ENCODE data around the gene XRCC4. TPM values are rescaled to one million over a fixed set of nuclear protein-coding genes. Genes with fewer than 3 reads are reported as not detected.

The XRCC4 gene
- total and polyA plus RNA-seq, 9 donors = 1.5 to 4.7 (median 3.2) TPM

DNA sequence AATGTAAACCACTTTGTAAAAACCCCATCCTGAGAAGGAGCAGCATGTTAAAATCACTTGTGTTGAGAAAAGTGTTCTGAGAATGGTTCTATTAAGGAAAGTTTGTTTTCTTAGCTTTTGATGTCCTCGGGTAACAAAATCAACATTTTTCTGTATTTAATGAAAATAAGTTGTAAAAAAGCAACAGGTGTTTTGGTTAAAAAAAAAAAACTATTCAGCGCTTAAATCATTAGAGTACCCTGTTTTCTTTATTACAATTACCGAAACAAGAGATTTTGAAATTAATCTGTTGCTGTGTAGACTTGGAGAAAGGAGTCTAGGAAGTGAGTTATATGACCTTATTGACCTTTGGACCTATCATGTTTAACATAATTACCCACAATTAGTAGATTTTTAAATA is 167.7 kb downstream of the XRCC4 start:
- WGBS, 3 donors = 48 to 78% (median 57%) methylated on average over 3 of the region's 3 CpGs
- Histone ChIP-seq H3K36me3 (no peaks in the 10 kb centered on the region), H3K4me1 (ENCODE audit: insufficient read depth) (no peaks in the 10 kb centered on the region), H3K9me3 (no peaks in the 10 kb centered on the region), H3K27me3 (no peaks in the 10 kb centered on the region), H3K4me3 (no peak overlapping the region), H3K27ac (no peak overlapping the region)
- DNase-seq = no peak
- TF ChIP-seq EP300 (IDR thresholded peaks at IDR 0.05) (no peak), POLR2A (IDR thresholded peaks at IDR 0.05) (no peak)
- TF ChIP-seq, protein P1, sequence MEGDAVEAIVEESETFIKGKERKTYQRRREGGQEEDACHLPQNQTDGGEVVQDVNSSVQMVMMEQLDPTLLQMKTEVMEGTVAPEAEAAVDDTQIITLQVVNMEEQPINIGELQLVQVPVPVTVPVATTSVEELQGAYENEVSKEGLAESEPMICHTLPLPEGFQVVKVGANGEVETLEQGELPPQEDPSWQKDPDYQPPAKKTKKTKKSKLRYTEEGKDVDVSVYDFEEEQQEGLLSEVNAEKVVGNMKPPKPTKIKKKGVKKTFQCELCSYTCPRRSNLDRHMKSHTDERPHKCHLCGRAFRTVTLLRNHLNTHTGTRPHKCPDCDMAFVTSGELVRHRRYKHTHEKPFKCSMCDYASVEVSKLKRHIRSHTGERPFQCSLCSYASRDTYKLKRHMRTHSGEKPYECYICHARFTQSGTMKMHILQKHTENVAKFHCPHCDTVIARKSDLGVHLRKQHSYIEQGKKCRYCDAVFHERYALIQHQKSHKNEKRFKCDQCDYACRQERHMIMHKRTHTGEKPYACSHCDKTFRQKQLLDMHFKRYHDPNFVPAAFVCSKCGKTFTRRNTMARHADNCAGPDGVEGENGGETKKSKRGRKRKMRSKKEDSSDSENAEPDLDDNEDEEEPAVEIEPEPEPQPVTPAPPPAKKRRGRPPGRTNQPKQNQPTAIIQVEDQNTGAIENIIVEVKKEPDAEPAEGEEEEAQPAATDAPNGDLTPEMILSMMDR (IDR thresholded peaks at IDR 0.05) = no peak
- intact Hi-C loops (cut with DNase I) = no loop called here

DNA sequence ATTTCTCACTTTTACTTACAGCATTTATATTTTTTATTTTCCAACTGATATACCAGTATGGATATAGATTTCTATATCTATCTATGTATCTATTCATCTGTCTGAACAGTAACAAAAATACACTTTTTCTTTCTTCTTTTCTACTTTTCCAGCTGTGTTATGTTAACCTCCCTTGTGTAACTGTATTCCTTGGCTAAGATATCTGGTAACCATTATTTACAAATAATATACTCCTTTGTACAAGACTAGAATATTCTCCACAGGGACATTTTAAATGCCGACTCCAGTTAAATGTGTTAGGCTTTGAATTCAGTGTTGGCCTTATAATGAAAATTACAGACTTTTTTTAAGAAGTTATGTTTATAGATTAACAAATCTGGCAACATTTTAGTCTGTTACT is 168.7 kb downstream of the XRCC4 start:
- WGBS, 3 donors = 12 to 26% (median 21%) methylated on average over 1 of the region's 1 CpG
- intact Hi-C loops (cut with DNase I) = no loop called here
- TF ChIP-seq POLR2A (IDR thresholded peaks at IDR 0.05) (no peak), EP300 (IDR thresholded peaks at IDR 0.05) (no peak)
- TF ChIP-seq, protein P1 (IDR thresholded peaks at IDR 0.05) = no peak
- H3K4me1 ChIP-seq (ENCODE audit: insufficient read depth) = no peaks in the 10 kb centered on the region
- no peaks in the 10 kb centered on the region for H3K27me3 ChIP-seq
- no peaks in the 10 kb centered on the region for H3K36me3 ChIP-seq
- no peaks in the 10 kb centered on the region for H3K9me3 ChIP-seq
- H3K27ac ChIP-seq = no peak overlapping the region
- DNase-seq = no peak
- H3K4me3 ChIP-seq = no peak overlapping the region

DNA sequence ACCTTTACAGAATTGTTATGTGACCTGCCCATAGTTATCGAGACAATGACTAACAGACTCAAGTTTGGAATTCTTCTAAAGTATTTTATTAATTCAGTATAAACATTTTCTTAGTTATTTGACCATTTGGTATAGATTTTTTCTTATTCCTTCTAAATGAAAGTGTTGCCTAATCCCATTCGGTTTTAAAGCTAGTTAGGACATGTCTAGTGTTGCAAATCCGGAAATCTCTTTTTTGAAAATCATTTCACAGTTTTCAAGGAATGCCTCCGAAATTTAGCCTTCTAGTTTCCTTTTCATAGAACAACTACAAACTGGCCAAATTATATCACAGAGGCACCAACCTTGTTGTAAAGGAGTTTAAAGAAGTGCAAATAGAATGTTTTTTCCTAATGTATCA is 171.8 kb downstream of the XRCC4 start:
- no peak for TF ChIP-seq EP300 (IDR thresholded peaks at IDR 0.05)
- TF ChIP-seq, protein P1 (IDR thresholded peaks at IDR 0.05) = no peak
- TF ChIP-seq POLR2A (IDR thresholded peaks at IDR 0.05) = no peak
- DNase-seq = no peak
- WGBS, 3 donors = 78 to 87% (median 79%) methylated on average over 4 of the region's 4 CpGs
- Histone ChIP-seq H3K4me1 (ENCODE audit: insufficient read depth) (no peaks in the 10 kb centered on the region), H3K36me3 (no peaks in the 10 kb centered on the region), H3K9me3 (no peaks in the 10 kb centered on the region), H3K27ac (no peak overlapping the region), H3K27me3 (no peaks in the 10 kb centered on the region), H3K4me3 (no peak overlapping the region)
- intact Hi-C loops (cut with DNase I) = no loop called here

DNA sequence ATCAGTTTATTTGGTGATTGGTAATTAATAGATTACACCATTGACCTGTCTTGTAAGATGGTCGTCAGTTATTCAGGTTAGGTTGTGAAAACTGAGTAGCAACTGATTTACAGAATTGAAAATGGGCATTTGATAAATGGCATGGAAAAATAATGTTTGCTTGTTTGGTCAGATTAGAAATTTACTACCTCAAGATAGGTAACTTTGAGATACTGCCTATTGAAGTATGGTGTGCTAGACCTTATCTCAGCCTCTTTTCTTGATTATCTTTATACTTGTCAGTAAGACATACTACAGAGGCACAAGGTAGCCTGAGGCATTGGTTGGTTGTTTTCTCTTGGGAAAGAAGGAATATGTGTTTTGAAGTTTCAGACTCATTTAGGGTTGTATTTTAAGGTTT is 174.5 kb downstream of the XRCC4 start:
- DNase-seq = no peak
- Histone ChIP-seq H3K27me3 (no peaks in the 10 kb centered on the region), H3K4me1 (ENCODE audit: insufficient read depth) (no peaks in the 10 kb centered on the region), H3K36me3 (no peaks in the 10 kb centered on the region), H3K27ac (no peak overlapping the region), H3K9me3 (no peaks in the 10 kb centered on the region), H3K4me3 (no peak overlapping the region)
- WGBS, 3 donors = 85 to 95% (median 92%) methylated on average over 1 of the region's 1 CpG
- intact Hi-C loops (cut with DNase I) = no loop called here
- TF ChIP-seq EP300 (IDR thresholded peaks at IDR 0.05) (no peak), POLR2A (IDR thresholded peaks at IDR 0.05) (no peak)
- TF ChIP-seq, protein P1 (IDR thresholded peaks at IDR 0.05) = no peak

DNA sequence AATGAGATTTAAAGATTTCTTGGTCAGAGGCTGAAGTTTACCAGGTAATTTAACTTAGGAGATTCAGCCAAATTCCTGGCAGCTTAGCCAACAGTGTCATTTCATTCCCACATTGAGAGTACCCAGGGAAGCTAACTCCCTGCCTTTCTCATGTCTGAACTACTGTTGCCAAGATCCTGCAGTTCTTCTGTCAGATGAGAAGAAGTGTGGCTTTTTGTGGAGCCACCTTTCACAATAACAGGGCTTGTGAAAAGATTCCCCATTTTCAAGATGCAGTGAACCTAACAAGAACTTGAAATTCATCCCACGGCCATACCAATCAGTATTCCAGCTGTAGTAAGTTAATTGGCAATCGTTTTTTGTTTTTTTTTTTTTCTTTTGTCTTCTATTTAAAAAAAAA is 176.4 kb downstream of the XRCC4 start:
- intact Hi-C loops (cut with DNase I) = no loop called here
- TF ChIP-seq, protein P1 (IDR thresholded peaks at IDR 0.05) = no peak
- TF ChIP-seq EP300 (IDR thresholded peaks at IDR 0.05) (no peak), POLR2A (IDR thresholded peaks at IDR 0.05) (no peak)
- Histone ChIP-seq H3K27me3 (no peaks in the 10 kb centered on the region), H3K4me3 (no peak overlapping the region), H3K27ac (no peak overlapping the region), H3K36me3 (no peaks in the 10 kb centered on the region), H3K4me1 (ENCODE audit: insufficient read depth) (no peaks in the 10 kb centered on the region), H3K9me3 (no peaks in the 10 kb centered on the region)
- WGBS, 3 donors = 59 to 62% (median 61%) methylated on average over 2 of the region's 2 CpGs
- no peak for DNase-seq
